ENCODE results near the gene CCNL1.

Gene CCNL1

DNA sequence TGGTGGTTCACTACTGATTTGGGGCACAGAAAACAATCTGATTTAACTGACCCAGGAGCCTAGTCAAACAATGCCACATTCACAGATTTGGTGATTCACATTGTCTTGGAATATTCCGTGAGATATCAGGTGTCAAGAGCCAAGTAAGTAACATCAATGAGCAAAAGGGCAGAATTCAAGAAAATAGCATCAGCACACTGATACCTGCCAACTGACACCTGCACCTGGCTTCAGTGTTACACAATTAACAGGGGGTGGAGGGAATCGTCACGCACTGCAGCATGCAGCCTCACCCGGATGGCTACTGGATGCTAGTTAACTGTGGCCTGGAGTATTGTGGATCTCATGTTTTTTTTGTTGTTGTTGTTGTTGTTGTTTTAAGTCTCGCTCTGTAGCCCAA, 17.6 kb downstream of the CCNL1 start:
- DNase-seq: no peak

DNA sequence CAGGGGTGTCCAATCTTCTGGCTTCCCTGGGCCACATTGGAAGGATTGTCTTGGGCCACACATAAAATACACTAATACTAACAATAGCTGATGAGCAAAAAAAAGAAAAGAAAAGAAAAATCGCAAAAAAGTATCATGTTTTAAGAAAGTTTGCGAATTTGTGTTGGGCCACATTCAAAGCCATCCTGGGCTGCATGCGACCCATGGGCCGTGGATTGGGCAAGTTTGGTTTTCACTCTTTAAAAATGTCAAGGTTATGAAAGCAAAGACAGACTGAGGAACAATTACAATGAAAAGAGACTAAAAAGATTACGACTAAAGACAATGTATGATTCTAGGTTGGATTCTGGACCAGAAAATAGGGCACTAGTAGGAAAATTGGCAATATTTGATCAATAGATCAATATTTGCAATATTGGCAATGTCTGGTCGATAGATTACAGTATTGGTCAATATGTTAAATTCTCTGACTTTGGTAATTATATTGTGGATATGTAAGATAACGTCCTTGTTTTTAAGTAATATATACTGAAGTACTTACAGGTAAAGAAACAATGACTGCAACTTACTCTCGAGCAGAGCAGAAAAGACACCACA, 19.9 kb downstream of the CCNL1 start:
- no peak for DNase-seq

DNA sequence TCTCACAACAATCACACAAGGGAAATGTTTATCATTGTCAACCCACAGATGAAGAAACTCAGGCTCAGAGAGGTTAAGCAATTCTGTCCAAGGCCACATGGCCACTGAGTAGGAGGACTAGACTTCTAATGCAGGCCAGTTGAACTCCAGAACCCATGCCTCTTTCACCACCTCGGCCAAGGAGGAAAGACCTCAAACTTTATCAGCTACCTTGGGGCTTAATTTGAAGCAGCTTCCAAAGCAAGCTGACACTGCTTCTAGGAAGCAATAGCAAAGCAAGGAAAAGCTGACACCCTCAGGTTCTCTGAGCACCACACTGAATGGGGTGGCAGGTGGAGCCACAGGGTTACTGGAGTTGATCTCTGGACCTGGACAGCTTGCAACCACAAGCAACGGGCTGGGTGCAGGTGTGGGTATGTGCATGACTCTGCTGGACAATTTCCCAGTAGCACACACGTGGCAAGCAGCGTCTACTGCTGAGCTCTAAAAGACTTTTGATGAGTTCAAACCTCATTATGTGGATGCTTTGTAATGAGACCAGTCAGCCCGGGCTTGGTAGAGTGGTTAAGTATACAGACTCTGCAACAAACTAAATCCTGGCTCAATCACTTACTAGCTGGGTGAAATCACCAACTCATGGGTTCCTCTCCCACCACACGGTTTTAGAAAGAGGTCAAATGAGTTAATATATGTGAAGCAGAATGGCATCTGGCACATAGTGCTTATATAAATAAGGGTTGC, 23.1 kb downstream of the CCNL1 start:
- DNase-seq: no peak

DNA sequence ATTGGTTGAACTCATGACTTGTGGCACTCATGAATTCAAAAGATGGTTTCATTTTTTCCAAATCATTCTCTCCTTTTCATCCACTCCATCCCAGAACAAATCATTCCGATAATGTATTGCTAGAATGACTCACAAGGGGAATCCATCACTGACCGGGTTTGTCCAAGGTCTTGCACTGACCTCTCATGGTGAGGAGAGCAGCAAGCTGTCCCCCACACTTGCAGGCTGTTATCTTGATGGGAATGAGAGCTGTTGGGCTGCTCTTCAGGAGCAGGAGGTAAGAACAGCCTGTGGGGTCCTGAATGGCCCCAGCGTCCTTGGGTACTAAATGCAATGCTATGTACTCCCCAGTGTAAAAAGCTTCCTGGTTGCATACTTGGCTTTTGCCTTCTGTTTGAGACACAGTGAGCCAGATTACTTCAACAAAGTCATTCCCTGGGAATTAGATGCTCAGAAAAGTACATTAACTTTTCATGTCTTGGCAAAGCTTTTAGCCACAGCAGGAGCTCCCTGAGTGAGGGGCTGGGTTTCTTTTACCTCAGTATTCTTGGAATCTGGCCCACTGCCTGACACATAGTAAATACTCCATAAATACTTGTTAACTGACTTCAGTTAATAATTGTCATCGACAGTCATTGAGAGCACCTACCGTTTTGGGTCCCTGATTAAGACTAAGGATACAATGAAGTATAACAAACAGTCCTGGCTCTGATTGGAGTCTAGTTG, 24.1 kb downstream of the CCNL1 start:
- DNase-seq: no peak

DNA sequence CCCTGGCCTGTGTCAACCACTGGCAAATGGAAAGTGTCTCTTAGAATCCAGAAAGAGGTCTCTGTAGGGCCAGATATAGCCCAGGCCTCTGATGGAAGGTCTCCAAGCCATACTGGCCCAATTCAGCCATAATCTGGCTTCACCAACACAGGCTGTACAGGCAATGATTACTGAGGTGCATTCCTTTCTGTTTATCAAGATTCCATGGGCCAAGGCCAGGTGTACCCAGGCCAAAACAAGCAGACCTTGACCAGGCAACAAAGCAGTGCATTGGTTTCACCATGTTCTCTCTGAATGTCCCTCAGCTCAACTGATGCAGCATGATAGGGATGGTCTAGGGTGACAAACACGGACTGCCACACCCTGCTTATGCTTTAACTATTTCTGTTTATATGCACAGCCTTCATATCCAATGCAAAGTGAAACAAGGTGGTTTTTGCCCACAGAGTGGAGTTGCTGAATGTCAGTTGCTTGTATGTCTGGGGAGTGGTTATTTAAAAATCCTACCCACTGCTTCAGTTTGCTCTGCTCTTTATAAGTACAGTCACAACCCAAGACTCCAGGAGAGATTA, 25.2 kb downstream of the CCNL1 start:
- no peak for DNase-seq

DNA sequence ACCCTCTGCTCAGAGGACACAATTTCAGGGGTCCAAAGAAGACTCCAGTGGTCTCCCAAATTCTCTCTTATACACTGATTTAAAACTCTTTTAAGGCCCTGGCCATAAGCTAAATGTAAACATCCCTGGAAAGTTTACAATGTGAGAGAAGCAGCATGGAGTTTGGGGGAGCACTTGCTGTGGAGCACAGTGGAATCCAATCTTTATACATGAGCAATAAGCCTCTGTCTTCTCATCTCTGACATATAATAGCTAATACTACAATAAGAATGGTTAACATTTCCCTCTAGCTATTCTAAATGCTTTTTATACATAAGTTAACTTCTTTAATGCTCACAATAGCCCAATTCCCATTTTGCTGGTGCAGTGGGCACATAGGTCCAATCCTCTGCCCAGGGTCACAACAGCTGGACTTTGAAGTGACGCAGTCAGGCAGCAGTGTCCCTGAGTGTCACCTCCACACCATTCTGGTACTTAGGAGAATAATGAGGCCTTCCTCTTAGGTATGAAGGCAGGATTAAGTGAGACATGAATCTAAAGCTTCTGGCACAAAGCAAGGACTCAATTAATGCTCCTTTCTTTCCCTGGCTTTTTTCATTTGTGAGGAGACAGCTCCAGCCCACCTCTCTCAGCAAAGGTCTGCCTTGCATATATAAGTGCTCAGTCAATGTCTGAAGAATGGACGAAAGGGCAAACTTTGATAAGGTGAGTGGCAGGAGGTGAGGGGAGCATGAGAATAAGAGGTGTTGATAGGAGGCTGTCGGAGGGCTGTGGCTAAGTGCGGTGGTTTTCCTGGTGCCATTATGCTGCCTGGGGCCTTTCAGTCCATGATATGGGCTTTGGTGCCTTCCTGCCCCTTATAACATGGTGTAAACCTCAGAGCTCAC, 26.3 kb downstream of the CCNL1 start:
- DNase-seq: no peak

DNA sequence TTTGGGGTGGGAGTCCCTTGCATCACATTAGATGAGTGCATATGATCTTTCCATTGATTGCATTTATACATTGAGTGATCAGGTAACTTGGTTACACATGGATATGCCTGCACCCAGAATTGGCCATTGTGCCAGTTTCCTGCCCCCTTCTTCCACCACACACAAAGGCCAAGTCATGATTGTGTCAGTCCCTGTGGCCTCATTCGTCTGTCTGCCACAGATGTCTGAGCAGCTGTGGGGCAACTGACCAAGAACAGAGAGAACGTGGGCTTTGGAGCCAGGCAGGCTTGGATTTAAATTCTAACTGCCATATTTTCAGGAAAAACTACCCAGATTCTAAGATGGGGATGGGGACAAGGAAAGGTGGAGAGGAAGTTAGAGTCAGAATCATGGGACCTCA, 27.0 kb downstream of the CCNL1 start:
- DNase-seq: no peak

DNA sequence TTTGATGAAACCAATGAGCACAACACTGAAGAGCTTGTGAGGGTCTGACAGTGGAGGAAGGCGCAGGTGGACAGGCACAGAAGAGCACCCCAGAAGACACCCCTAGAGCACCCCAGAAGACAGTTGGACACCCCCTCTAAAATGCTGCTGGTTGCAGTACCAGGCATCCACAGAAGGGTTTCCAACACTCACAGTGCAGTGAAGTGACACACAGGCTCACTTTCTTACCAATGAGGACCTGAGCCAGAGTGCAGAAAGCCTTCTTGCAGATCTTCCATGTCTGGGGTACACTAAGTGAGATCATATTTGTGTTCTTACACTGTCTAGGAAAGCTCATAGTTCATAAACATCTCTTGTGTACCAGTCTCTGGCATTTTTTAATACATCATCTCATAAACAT, 27.6 kb downstream of the CCNL1 start:
- no peak for DNase-seq

DNA sequence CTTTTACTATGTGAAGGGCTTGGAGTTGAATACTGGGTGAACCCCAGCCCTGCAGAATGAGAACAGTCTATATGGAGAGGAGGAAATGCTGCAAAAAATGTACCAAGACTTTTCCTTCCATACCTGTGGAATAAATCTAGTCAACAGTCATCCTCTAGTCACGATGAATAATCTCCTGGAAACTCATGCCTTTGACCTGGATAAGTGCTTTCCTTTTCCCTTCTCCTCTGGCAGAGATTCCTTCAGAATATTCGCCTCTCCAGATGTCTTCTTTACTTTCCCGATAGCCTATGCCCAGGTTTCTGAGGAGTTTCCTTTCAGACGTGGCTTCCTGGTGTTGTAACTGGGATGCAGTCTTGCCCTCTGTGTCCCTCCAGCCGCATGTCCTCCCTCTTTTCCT, 28.1 kb downstream of the CCNL1 start:
- no peak for DNase-seq

DNA sequence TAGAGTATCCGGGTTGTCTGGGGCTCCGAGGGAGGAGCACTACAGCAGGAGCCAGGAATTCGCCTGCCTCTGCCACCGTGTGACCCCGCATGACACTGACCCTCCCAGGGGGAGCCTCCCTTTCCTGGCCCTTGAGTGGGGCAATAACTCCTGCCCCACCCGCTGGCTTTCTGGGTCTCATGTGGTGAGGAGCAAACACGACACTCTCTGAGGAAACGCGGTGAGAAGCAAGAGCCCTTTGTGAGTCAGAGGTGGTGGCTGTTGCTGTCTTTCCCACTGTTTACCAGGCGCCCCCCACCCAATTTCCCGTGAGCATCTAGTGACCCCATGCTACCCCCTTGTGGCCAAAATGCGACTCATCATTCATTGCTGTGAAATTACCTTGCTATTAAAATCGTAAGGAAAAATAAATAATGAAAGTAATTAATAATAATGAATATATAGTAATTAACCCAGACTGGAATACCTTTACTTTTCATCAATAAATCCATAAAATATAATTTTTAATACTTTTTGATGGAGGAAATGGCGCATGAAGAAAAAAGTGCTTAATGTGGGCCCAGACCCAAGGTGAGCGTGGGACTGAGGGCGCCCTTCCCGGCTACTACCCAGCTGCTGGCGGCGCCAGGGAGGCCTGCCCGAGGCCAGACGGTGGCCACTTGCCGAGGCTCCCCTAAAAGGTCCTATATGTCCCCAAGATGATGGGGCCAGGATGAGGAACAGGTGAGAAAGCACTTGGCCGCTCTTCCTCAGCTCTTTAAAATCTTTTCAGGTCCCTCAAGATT, 29.3 kb downstream of the CCNL1 start:
- peak; percentile 85 for DNase-seq

DNA sequence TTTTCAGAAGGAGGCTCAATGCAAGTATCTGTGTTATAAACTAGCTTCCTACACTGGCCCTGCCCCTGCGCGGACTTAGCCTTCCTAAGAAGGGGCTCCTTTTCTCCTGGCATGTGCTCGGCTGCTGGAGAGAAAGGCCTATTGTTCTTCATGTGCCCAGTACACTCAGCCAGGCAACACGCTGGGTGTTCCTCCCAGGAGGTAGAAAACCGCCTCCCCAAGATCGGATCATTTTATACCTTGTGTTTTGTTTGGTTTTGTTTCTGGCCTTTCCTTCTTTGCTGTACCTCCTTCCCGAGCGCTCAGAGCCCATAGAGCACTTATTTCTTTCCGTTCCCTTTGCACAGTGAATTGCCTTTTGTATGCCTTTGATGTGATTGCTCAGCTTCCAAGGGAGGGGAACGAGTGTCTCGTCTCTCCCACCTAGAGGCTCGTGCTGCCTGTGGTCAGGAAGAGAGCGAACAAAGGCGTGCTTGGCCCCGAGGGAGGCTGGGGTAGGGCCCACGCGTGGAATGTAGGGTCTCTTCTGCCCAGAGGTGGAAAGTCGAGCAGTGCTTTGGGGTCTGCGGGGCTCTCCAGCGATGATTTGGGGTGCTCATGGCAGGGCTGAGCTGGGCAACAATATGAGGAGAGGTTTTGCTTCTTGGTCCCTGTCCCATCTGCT, 30.0 kb downstream of the CCNL1 start:
- no peak for DNase-seq

DNA sequence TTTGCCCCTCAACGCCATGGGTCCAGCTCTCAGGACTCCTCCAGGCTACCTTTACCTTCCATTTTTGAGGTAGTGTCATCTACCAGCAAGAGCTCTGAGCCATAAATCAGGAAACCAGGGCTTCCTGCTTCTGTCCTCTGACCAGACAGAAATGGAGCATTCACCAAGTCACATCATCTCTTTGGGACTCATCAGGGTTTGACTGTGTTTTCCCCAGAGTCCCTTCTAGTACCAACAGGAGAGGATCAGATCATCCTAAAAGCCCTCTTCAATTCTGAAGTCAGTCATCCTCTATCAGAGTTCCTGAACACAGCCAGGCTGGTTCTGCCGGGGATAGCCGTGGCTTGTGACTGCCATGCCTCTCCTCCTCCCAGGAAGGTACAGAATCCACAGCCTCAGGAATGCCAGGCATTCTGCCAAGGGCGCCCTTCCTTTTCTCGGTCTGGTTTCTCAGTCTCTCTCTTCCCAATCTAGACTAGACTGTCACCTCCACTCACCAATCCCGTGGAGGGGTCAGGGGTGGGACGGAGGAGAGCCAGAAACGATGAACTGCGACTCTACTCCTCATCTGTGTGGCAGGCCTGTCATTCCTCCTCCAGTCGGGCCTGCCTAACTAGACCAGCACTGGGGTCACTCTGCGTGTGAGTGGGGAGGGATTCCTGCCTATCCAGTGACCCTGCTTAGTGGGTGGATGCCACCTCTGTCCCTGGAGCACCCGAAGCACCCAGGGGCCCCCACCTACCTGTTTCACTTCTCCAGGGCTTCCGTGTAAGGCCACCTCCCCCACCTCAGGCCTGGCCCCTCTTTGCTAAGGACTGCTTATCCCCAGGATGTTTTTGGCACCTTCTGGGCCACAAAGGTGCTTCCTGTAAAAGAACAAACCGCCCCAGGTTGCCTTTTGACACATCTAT, 30.9 kb downstream of the CCNL1 start:
- peak; percentile 67 for DNase-seq

DNA sequence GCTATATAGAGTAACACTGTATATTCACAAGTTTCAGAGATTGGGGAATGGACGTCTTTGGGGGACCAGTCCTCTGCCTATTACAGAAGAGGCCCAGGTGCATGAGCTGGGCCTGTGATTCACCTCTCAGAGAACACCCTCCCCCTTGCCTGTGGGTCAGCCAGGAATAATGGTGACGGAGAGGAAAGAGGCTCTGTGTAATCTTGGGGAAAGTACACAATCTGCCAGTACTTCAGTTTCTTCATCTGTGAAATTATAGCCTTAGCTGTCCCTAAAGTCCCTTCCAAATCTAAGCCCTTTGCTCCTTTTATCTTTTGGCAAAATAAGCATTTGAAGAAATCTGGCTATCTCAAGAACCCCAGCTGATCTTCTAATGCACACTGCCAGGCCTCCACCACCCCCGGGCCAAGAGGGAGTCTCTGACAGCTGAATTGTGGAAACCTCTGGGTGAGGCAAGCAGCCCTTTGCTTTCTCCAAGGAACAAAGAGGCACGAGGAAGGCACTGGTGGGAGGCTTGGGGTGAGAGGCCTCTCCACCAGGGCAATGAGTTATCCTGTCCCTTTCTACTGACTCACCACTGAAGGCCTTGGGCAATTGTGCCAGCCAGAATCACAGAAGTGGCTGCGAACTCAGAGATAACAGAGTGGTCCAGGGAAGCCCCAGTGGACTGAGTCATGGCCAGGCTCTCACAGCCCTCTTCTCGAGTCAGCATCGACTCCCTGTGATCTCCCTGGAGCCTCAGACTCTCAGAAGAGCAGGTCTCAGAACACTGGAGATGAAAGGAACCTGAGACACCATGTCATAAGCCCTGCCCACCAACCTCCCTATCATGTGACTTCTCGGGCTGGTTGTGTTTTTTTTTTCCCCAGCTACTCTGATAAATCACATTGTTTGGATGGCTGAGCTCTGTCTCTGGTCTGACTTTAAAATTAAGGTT, 31.8 kb downstream of the CCNL1 start:
- DNase-seq: peak; percentile 81

DNA sequence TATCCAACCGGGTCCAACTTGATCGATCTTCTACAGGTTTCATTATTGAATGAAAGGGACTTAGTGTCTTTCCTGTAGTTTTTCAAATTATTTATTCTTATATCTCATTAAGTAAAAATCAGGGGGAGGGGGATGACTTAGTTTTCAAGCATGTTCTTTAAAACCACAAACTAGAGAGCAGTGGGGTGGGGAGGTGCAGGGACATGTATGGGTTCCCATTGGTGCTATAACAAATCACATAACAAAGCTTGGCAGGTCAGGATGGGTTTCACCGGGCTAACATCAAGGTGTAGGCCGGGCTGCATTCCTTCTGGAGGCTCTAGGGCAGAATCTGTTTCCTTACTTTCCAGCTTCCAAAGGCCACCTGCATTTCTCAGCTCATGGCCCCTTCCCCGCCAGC, 32.7 kb downstream of the CCNL1 start:
- DNase-seq: no peak

DNA sequence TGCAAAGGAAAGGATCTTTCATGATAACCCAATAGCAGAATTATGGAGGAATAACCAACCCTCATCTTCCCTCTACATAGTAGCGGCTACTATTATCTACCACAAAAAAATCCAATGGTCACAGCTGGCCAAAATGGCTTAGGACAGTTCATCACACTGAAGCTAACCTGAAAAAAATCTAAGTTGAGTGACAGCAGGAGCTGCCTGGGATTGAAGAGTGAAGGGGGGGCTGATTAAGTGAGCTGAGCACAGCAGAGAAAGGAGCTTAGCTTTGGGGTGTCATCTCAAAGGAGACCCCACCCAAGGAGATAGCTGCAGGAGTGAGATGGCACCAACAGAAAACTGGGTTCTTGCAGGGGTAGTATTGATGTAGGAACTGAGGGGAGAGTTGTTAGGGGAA, 33.6 kb downstream of the CCNL1 start:
- no peak for DNase-seq

DNA sequence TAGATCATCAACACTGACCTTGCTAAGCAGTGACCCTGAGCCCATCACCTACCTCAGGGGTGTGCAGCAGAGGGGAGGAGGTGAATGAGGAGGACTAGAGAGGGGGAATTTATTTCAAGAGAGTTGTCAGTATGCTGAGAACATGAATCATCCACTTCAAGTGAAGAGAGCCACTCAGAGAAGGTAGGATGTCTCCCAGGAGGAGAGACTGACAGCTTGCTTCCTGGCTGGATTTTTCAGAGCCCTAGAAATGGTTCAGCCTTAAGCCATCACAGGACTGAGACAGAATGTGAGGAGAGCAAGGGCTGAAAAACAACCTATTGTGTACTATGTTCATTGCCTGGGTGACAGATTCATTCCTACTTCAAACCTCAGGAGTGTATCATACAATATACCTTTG, 34.8 kb downstream of the CCNL1 start:
- no peak for DNase-seq

DNA sequence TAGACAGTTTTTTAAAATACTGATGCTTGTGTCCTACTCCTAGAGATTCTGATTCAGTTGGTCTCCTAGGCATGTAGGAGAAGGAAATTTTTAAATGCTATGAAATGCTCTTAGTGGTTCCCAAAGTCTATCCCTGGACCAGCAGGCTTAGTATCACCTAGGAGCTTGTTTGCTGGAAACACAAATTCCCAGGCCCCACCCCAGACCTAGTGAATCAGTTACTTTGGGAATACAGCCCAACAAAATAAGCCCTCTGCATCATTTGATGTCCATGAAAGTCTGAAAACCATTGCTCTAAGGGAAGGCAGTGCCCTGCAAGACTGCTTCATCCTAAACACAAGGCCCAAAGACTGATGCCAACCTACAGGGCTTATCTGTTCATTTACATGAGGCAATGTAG, 36.3 kb downstream of the CCNL1 start:
- no peak for DNase-seq

DNA sequence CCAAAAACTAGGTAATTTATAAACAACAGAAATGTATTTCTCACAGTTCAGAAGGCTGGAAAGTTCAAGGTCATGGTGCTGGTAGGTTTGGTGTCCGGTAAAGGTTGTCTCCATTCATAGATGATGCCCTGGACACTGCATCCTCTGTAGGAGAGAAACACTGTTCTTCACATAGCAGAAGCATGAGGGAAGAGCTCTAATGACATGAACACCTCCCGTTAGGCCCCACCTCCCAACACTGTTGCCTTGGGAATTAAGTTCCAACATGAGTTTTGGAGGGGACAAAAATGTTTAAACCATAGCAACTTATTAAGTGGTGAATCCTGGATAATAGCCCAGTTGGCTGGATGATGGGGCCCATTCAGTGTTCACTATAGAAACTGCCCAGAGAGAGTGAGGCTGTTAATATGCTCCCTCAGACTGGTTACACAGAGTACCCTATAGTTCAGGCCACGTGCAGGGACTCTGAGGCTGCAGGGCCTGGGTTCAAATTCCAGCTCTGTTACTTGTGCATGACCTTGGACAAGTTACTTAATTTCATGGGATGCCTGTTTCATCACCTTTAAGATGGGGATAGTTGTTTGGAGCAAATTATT, 37.0 kb downstream of the CCNL1 start:
- DNase-seq: no peak

DNA sequence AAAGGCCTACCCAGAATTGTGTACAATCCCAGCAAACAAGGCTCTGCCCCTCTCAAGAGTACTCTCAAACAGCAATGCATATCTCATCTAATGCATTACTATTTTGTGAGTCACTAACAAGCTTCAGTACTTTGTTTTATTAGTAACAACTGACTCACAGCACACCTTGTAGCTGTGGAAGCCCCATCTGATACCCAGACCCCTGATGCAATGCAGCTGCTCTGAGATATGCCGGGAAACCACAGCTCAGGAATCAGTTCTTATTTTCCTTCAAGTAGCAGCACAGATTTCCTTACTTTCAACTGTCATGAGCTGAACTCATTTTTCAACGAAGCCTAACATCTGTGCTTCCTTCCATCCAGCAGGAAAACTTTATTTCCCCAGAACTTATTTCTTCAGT, 37.8 kb downstream of the CCNL1 start:
- DNase-seq: no peak
